ENCODE measurements around the gene SLX4IP. TPM values are rescaled to one million over a fixed set of nuclear protein-coding genes. Genes with fewer than 3 reads are reported as not detected.

SLX4IP gene
- polyA plus RNA-seq, 3 donors, result 0.76 to 2.5 (median 1.1) TPM

GRCh38 chr20:10511170-10511508, 76.0 kb downstream of the SLX4IP start:
- H3K36me3 Mint-ChIP-seq, result peaks cover 7 to 8% of the 10 kb centered on the region in 2 donors
- peak overlapping the region; percentile 12 to 79 for H3K27ac ChIP-seq (ENCODE audit: low read depth in 1 of 2, low read length in 2 of 2)
- H3K4me1 ChIP-seq (ENCODE audit: control insufficient read depth in 1 of 2, insufficient read depth in 2 of 2, low read length in 2 of 2), result peaks cover 50 to 59% of the 10 kb centered on the region in 2 donors
- DNase-seq, result no peak
- peaks cover 51% of the 10 kb centered on the region for H3K79me2 ChIP-seq (ENCODE audit: insufficient read depth, low read length)
- H3K27me3 Mint-ChIP-seq (ENCODE audit: low read depth in 3 of 3), result peaks cover 2 to 3% (median 2%) of the 10 kb centered on the region in 3 donors
- H3K4me1 Mint-ChIP-seq, result peaks cover 64% of the 10 kb centered on the region
- no peaks in the 10 kb centered on the region for H3K27me3 ChIP-seq (ENCODE audit: control insufficient read depth in 2 of 2, insufficient read depth in 2 of 2, low read length in 2 of 2)
- H4K20me1 ChIP-seq (ENCODE audit: insufficient read depth, low read length), result no peaks in the 10 kb centered on the region
- no peaks in the 10 kb centered on the region for H3K9me3 ChIP-seq (replicated peaks in 1 of 2; ENCODE audit: control insufficient read depth in 1 of 2, insufficient read depth in 1 of 2, low read length in 2 of 2)
- H3K9me3 Mint-ChIP-seq, result peaks cover 0 to 2% (median 0%) of the 10 kb centered on the region in 7 donors
- H3K9ac ChIP-seq (ENCODE audit: insufficient read depth, low read length, poor library complexity, severe bottlenecking), result no peak overlapping the region
- H2AFZ ChIP-seq (ENCODE audit: insufficient read depth, low read depth, low read length, poor library complexity, severe bottlenecking), result no peak overlapping the region
- H3K4me3 Mint-ChIP-seq, result peak overlapping the region; percentile 34 to 77
- H3K36me3 ChIP-seq (replicated peaks in 1 of 2; ENCODE audit: control insufficient read depth in 1 of 2, insufficient read depth in 2 of 2, low read length in 2 of 2), result no peaks in the 10 kb centered on the region
- 13% methylated on average over 1 of the region's 3 CpGs for WGBS (ENCODE audit: insufficient coverage)
- H3K4me3 ChIP-seq (replicated peaks in 1 of 3; ENCODE audit: low read depth in 2 of 3, low read length in 3 of 3), result peak overlapping the region in 1 of 3 experiments; percentile 44
- TF ChIP-seq, protein P1, sequence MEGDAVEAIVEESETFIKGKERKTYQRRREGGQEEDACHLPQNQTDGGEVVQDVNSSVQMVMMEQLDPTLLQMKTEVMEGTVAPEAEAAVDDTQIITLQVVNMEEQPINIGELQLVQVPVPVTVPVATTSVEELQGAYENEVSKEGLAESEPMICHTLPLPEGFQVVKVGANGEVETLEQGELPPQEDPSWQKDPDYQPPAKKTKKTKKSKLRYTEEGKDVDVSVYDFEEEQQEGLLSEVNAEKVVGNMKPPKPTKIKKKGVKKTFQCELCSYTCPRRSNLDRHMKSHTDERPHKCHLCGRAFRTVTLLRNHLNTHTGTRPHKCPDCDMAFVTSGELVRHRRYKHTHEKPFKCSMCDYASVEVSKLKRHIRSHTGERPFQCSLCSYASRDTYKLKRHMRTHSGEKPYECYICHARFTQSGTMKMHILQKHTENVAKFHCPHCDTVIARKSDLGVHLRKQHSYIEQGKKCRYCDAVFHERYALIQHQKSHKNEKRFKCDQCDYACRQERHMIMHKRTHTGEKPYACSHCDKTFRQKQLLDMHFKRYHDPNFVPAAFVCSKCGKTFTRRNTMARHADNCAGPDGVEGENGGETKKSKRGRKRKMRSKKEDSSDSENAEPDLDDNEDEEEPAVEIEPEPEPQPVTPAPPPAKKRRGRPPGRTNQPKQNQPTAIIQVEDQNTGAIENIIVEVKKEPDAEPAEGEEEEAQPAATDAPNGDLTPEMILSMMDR (IDR thresholded peaks at IDR 0.05), result no peak
- peak overlapping the region; percentile 54 for H3K4me2 ChIP-seq (replicated peaks; ENCODE audit: extremely low read depth, low read length, poor library complexity, severe bottlenecking)
- intact Hi-C loops (cut with micrococcal nuclease), result loop anchor here (1.0 to 10.0 kb wide), 3 partner anchors 23 to 76 kb away; partner anchors contain the start of genes MKKS (in 1 of the 2) and SLX4IP (in 1 of the 2)
- peak overlapping the region; percentile 88 to 95 (median 93) for H3K27ac Mint-ChIP-seq

GRCh38 chr20:10511509-10512251, 76.6 kb downstream of the SLX4IP start:
- Histone ChIP-seq H3K9ac (ENCODE audit: insufficient read depth, low read length, poor library complexity, severe bottlenecking) (no peak overlapping the region), H3K4me3 (replicated peaks in 1 of 3; ENCODE audit: low read depth in 2 of 3, low read length in 3 of 3) (peak overlapping the region in 1 of 3 experiments; percentile 44), H3K27ac (ENCODE audit: low read depth in 1 of 2, low read length in 2 of 2) (peak overlapping the region; percentile 12 to 79), H3K27me3 (ENCODE audit: control insufficient read depth in 2 of 2, insufficient read depth in 2 of 2, low read length in 2 of 2) (no peaks in the 10 kb centered on the region), H3K4me2 (replicated peaks; ENCODE audit: extremely low read depth, low read length, poor library complexity, severe bottlenecking) (peak overlapping the region; percentile 54), H3K79me2 (ENCODE audit: insufficient read depth, low read length) (peaks cover 46% of the 10 kb centered on the region), H2AFZ (ENCODE audit: insufficient read depth, low read depth, low read length, poor library complexity, severe bottlenecking) (no peak overlapping the region), H4K20me1 (ENCODE audit: insufficient read depth, low read length) (no peaks in the 10 kb centered on the region), H3K36me3 (replicated peaks in 1 of 2; ENCODE audit: control insufficient read depth in 1 of 2, insufficient read depth in 2 of 2, low read length in 2 of 2) (no peaks in the 10 kb centered on the region), H3K9me3 (replicated peaks in 1 of 2; ENCODE audit: control insufficient read depth in 1 of 2, insufficient read depth in 1 of 2, low read length in 2 of 2) (no peaks in the 10 kb centered on the region), H3K4me1 (ENCODE audit: control insufficient read depth in 1 of 2, insufficient read depth in 2 of 2, low read length in 2 of 2) (peaks cover 44 to 54% of the 10 kb centered on the region in 2 donors)
- Mint-ChIP-seq H3K27ac (peak overlapping the region; percentile 88 to 95 (median 93)), H3K4me1 (peaks cover 58% of the 10 kb centered on the region), H3K36me3 (peaks cover 6 to 7% of the 10 kb centered on the region in 2 donors), H3K27me3 (ENCODE audit: low read depth in 3 of 3) (peaks cover 2 to 3% (median 2%) of the 10 kb centered on the region in 3 donors), H3K9me3 (peaks cover 0 to 2% (median 0%) of the 10 kb centered on the region in 7 donors), H3K4me3 (peak overlapping the region; percentile 34 to 77)
- TF ChIP-seq, protein P1 (IDR thresholded peaks at IDR 0.05), result no peak
- WGBS (ENCODE audit: insufficient coverage), result 0% methylated on average over 1 of the region's 5 CpGs
- intact Hi-C loops (cut with micrococcal nuclease), result loop anchor here (1.0 to 10.0 kb wide), 3 partner anchors 23 to 77 kb away; partner anchors contain the start of genes MKKS (in 1 of the 2) and SLX4IP (in 1 of the 2)
- DNase-seq, result peak; percentile 95 to 99 (median 98)

Data from CD14-positive monocyte (primary cell).